ENCODE data around the gene SHMT2.

GRCh38 chr12:57196439-57196838 lies 33.1 kb upstream of the SHMT2 start:
- TF ChIP-seq POLR2A (IDR thresholded peaks at IDR 0.05) = no peak
- no peak for TF ChIP-seq POLR2AphosphoS5 (IDR thresholded peaks at IDR 0.05)
- no peak for TF ChIP-seq CTCF (IDR thresholded peaks at IDR 0.05)

Measured in prostate gland (tissue), 2 donors.